Measurements from ENCODE around the gene TMEM182. TPM values are rescaled to one million over a fixed set of nuclear protein-coding genes. Genes with fewer than 3 reads are reported as not detected.

Gene TMEM182
- total RNA-seq (2022; extraction: Qiagen RNA extraction): 3.6 to 5.9 TPM (median 5.3 TPM) in 5 replicates

GRCh38 chr2:102761763-102762162 lies at the start of gene TMEM182:
Gene TMEM182 (plus strand): TSS chr2:102762031. CDS start chr2:102762218, 187 bp downstream.

Other genes starting within 250 kb of the TMEM182 start
- gene SLC9A2, start 142.5 kb upstream of the TMEM182 start, total RNA-seq (2022; extraction: Qiagen RNA extraction): 2.8 to 3.4 TPM (median 3.3 TPM) in 5 replicates

All from A549 treated with CORT108297 at 1 μM for 4 hours (cell line).